ENCODE results near the gene CYP46A1.

DNA sequence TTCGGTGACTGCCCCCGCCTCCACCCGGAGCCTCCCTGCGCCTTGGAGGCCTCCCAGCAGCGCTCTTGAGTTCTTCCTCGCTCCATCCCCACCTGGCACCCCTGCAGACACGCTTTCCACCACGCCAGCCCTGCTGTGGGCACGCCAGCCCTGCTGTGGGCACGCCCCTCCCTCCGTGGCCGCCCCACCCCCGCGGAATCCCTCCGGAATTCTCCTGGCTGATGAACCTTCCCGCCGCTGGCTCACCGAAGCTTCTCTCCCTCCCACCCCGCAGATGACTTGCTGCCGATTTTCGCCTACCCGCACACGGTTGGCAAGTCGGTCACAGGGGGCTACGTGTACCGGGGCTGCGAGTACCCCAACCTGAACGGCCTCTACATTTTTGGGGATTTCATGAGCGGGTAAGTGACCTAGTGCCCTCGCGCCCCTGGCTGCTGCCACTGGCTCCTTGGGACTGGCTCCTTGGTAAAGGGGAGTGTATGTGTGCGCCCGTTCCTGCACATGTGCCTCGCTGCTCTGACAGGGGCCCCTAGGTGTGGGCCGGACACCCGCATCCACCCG lies 24.0 kb upstream of the CYP46A1 start:
- TF ChIP-seq, protein P1, sequence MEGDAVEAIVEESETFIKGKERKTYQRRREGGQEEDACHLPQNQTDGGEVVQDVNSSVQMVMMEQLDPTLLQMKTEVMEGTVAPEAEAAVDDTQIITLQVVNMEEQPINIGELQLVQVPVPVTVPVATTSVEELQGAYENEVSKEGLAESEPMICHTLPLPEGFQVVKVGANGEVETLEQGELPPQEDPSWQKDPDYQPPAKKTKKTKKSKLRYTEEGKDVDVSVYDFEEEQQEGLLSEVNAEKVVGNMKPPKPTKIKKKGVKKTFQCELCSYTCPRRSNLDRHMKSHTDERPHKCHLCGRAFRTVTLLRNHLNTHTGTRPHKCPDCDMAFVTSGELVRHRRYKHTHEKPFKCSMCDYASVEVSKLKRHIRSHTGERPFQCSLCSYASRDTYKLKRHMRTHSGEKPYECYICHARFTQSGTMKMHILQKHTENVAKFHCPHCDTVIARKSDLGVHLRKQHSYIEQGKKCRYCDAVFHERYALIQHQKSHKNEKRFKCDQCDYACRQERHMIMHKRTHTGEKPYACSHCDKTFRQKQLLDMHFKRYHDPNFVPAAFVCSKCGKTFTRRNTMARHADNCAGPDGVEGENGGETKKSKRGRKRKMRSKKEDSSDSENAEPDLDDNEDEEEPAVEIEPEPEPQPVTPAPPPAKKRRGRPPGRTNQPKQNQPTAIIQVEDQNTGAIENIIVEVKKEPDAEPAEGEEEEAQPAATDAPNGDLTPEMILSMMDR (conservative IDR thresholded peaks at IDR 0.05 in 1 of 2, IDR thresholded peaks at IDR 0.05 in 1 of 2; ENCODE audit: extremely low read depth in 1 of 2, insufficient read depth in 1 of 2, low read depth in 1 of 2, low read length in 2 of 2), result no peak
- TF ChIP-seq EZH2 (IDR thresholded peaks at IDR 0.05; ENCODE audit: borderline replicate concordance, low read length), result no peak

Data from mammary epithelial cell (primary cell).